Kidney (tissue), 14 donors: ENCODE results near the gene CMTM4. TPM values are rescaled to one million over a fixed set of nuclear protein-coding genes. Genes with fewer than 3 reads are reported as not detected.

Experiments
- DNase-seq, 5 donors: peaks; one replicate each; pipeline ENCODE4 v3.0.0-alpha.2; 2013 to 2020
- FAIRE-seq: peaks from 2 replicates; lab custom pipeline; 2012; peaks lifted over from hg19 to GRCh38; lab: Jason Lieb, UNC
- H3K27ac ChIP-seq, 2 donors: one replicate each; pipeline ENCODE4 v1.7.0; 2013; ENCODE audit warnings: low read depth in 2 of 2, low read length in 2 of 2, inconsistent platforms in 1 of 2
- H3K27me3 ChIP-seq: one replicate; pipeline ENCODE4 v1.7.1; 2013; ENCODE audit warnings: low read length, inconsistent platforms; ENCODE audit not compliant: control insufficient read depth, insufficient read depth
- H3K36me3 ChIP-seq, 3 donors: one replicate each; pipeline versions ENCODE4 v1.7.0 to v1.7.1; 2013; ENCODE audit warnings: low read length in 3 of 3, control low read depth in 1 of 3, inconsistent platforms in 1 of 3; ENCODE audit not compliant: insufficient read depth in 3 of 3, control insufficient read depth in 2 of 3
- H3K4me1 ChIP-seq, 3 donors: one replicate each; pipeline versions ENCODE4 v1.7.0 to v1.7.1; 2013; ENCODE audit warnings: low read length in 3 of 3, inconsistent platforms in 1 of 3, low read depth in 1 of 3; ENCODE audit not compliant: control insufficient read depth in 2 of 3, insufficient read depth in 2 of 3
- H3K4me3 ChIP-seq, 3 donors: one replicate each; pipeline versions ENCODE4 v1.7.0 to v1.8.1; 2013; ENCODE audit warnings: low read length in 3 of 3, control low read depth in 1 of 3, inconsistent platforms in 1 of 3
- H3K9ac ChIP-seq, 3 donors: one replicate each; pipeline versions ENCODE4 v1.7.0 to v1.7.1; 2013; ENCODE audit warnings: low read length in 3 of 3, control low read depth in 1 of 3, inconsistent platforms in 1 of 3
- H3K9me3 ChIP-seq, 3 donors: one replicate each; pipeline versions ENCODE4 v1.7.0 to v1.7.1; 2013; ENCODE audit warnings: low read length in 3 of 3, control low read depth in 1 of 3, inconsistent platforms in 1 of 3; ENCODE audit not compliant: control insufficient read depth in 2 of 3, insufficient read depth in 1 of 3
- intact Hi-C: fragments of 100-400 bp; cut with DNase I; formaldehyde crosslinking; loops from one replicate; pipeline ENCODE4 v1.11.1; 2022
- polyA plus RNA-seq: library from polyadenylated mRNA; stranded (reverse); fragments of 350-450 nt; fragmentation: Illumina TruSeq; extraction: RNeasy Lipid Tissue Mini Kit (QIAGEN cat#74804); gene quantifications from one replicate; pipeline ENCODE4 v1.2.3, GENCODE V29; 2014; ENCODE audit warnings: low read depth, low replicate concordance; ENCODE audit not compliant: insufficient read depth
- total RNA-seq: library from RNA; stranded (reverse); fragmentation: NEBNext Ultra II Directional; extraction: Animal tissue kit (Norgen Biotek cat#: 25700); gene quantifications from one replicate; pipeline ENCODE4 v1.2.1, GENCODE V29; 2021
- TF ChIP-seq, protein P1 (sequence below): IDR thresholded peaks from 3 replicates; pipeline ENCODE4 v1.5.1; 2012; ENCODE audit warnings: mild to moderate bottlenecking, moderate library complexity, borderline replicate concordance; ENCODE audit not compliant: insufficient read depth; ENCODE audit errors: extremely low read depth
- donor health status: control.
- donor health status: control.
- donor health status: control.
- donor health status: control.
- donor health status: control.
- donor health status: DM: yes; HTN: yes; CAD: no.
- donor health status: Normal renal cell carcinoma (clear cell type).

CMTM4 gene
- total and polyA plus RNA-seq, 2 donors from 2014 or later: 43.2 to 82.2 TPM

DNA sequence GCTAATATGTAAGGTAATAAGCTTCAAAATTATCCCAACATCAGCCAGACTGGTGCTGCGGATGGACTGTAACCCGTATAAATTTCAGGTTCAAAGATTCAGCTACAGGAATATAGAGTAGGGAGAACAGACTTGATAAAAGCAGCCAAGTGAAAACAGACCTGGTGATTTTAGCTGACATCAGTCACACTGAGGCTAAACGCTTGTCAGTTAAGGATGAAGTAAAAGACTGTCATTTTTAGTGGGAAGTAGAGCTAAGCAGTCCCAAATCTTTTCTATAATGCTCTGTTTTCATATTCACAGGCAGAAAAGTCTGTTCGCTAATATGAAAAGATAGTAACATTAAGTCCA lies 35.4 kb downstream of the CMTM4 start:
- H3K9ac ChIP-seq: peak overlapping the region in 2 of 3 donors; percentile 15 to 30
- no peaks in the 10 kb centered on the region for H3K27me3 ChIP-seq
- H3K4me3 ChIP-seq: peak overlapping the region in 2 of 3 donors; percentile 3 to 7
- intact Hi-C loops: no loop called here
- no peaks in the 10 kb centered on the region for H3K9me3 ChIP-seq
- peak in 1 of 5 donors; percentile 53 for DNase-seq
- peaks cover 7 to 23% (median 10%) of the 10 kb centered on the region in 3 donors for H3K4me1 ChIP-seq
- peak overlapping the region; percentile 59 to 73 for H3K27ac ChIP-seq
- no peak for FAIRE-seq
- TF ChIP-seq, protein P1, sequence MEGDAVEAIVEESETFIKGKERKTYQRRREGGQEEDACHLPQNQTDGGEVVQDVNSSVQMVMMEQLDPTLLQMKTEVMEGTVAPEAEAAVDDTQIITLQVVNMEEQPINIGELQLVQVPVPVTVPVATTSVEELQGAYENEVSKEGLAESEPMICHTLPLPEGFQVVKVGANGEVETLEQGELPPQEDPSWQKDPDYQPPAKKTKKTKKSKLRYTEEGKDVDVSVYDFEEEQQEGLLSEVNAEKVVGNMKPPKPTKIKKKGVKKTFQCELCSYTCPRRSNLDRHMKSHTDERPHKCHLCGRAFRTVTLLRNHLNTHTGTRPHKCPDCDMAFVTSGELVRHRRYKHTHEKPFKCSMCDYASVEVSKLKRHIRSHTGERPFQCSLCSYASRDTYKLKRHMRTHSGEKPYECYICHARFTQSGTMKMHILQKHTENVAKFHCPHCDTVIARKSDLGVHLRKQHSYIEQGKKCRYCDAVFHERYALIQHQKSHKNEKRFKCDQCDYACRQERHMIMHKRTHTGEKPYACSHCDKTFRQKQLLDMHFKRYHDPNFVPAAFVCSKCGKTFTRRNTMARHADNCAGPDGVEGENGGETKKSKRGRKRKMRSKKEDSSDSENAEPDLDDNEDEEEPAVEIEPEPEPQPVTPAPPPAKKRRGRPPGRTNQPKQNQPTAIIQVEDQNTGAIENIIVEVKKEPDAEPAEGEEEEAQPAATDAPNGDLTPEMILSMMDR: no peak
- H3K36me3 ChIP-seq: no peaks in the 10 kb centered on the region

DNA sequence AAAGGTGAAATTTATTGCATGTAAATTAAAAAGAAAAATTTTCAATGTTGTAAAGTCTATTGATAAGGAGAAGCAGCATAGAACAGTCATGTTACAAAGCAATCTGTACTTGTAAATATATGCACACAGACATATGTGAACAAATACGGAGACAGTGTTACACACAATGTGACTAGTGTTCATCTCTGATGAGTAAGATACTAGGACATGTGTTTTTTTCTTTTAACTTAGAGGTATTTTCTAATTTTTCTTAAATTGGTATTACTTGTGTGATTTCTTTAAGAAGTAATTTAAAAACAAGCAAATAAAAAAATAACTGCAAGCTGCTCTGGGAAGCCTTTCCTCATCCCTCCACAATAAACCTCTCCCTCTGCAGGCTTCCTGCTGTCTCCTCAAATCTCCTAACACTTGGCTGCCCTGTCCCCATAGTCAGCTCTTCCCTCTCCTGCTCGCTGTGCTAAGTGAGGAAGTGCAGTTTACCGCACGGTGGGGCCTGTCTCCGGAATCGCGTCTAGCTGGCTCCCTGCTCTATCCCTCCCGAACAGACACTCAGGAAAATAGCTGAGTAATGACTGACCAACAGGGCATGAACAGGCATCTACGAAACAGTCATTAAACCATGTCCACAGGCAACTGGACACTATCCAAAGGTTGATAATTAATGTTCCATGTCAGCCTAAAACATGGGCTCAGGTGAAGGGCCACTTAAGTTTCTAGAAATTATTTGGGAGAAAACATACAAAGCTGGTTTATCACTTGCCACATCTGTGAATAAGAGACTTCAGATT lies 35.9 kb downstream of the CMTM4 start:
- FAIRE-seq: peak; percentile 17
- no peaks in the 10 kb centered on the region for H3K27me3 ChIP-seq
- intact Hi-C loops: no loop called here
- H3K9ac ChIP-seq: peak overlapping the region in 2 of 3 donors; percentile 15 to 30
- TF ChIP-seq, protein P1: peak; percentile 30
- H3K27ac ChIP-seq: peak overlapping the region; percentile 59 to 73
- DNase-seq: peak; percentile 75 to 92 (median 81)
- H3K9me3 ChIP-seq: no peaks in the 10 kb centered on the region
- H3K4me1 ChIP-seq: peaks cover 7 to 23% (median 10%) of the 10 kb centered on the region in 3 donors
- peak overlapping the region in 2 of 3 donors; percentile 3 to 7 for H3K4me3 ChIP-seq
- H3K36me3 ChIP-seq: no peaks in the 10 kb centered on the region

DNA sequence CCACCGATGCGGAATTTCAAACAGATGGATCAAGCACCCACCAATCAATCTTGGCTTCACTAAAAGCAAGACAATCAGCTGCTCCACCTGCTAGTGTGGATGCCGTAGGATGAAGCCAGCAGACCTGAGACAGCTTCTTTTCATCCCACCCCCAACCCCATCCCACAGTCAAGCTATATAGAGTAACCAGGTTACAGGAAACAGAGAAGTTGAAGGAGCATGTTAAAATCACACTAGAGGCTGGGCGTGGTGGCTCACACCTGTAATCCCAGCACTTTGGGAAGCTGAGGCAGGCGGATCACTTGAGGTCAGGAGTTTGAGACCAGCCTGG lies 37.7 kb downstream of the CMTM4 start:
- no peak overlapping the region for H3K4me3 ChIP-seq
- TF ChIP-seq, protein P1: no peak
- no peak overlapping the region for H3K27ac ChIP-seq
- no peak overlapping the region for H3K9ac ChIP-seq
- no peaks in the 10 kb centered on the region for H3K36me3 ChIP-seq
- H3K9me3 ChIP-seq: no peaks in the 10 kb centered on the region
- intact Hi-C loops: no loop called here
- H3K4me1 ChIP-seq: peaks cover 7 to 23% (median 15%) of the 10 kb centered on the region in 3 donors
- H3K27me3 ChIP-seq: no peaks in the 10 kb centered on the region
- DNase-seq (no peak), FAIRE-seq (no peak)
